Stimulated activated CD8-positive, alpha-beta memory T cell treated with anti-CD3 and anti-CD28 coated beads, Interleukin-7, amount 100 ng/mL, for 1 hour (primary cell): ENCODE measurements around the gene MRTFA.

Source experiments
- DNase-seq, 2 donors: peaks; one replicate each; pipeline ENCODE4 v3.0.0-alpha.2; 2020; ENCODE audit warnings: low read depth in 2 of 2

The MRTFA gene

DNA sequence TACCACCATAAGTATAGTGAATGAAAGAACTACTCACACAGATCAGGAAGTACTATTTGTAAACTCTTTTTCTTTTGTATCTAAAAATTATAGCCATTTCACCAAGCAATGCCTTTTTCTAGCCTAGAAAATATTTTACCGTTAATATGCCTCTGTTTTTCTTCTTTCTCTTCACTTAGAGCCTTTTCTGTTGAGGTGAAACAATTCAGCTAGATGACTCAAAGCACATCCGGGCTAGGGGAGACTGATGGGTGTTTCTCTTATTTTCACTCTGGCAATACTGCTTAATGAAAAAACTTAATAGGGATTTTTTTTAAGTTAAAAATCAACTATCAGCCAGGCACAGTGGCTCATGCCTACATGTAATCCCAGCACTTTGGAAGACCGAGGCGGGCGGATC, 172.8 kb downstream of the MRTFA start:
- DNase-seq = no peak

GRCh38 chr22:40463017-40463631, 173.4 kb downstream of the MRTFA start:
- no peak for DNase-seq

DNA sequence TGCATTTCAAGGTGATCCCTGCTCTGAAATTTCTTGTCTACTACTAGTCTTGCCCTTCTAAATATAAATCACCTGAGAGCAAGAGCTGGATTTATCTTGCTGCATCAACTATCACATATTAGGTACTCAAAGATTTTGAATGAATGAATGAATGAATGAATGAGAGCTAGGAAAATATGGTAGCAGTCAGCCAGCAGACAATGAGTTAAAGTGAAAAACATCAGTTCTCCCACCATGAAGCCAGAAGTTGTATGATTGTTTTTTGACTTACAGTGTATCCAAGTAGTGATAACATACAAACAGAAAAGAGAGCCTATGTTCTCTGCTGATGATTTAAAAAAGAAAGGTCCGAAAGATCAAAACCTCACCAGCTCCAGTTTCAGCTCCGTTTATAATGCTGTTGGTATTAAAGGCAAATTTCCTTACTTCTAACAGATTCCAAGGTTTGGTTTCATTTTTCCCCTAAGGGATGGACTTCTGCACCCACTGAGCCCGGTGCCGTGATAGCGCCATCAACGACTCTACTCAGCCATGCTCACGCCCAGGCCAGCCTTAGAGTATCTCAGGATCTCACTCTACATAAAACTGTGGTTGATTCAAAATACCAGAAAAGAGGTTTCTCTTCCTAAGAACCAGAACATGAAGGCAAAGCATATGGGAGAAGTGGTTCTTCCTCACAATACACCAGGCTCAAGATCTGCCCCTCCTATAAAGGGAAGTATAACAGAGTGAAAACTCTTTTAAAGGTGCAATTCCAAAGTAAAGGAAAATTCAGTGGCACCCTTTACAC, 174.1 kb downstream of the MRTFA start:
- no peak for DNase-seq

DNA sequence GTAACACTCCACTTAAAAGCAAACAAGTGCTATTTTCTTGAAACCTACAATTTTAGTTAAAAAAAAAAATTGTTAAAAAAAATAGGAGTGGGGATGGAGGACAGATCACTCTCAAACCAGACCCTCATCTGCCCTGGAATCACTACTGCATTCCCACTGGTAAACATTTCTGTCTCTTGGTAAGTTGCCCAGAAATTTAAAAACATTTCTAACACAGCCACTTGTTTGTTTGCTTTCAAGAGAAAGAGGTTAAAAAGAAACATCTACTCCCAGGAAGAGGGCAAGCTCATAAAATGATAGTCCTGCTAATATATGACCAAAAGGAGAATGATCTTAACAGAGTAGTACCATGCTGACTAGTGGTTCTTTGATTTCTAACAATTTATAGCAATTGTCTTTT, 182.8 kb downstream of the MRTFA start:
- no peak for DNase-seq

DNA sequence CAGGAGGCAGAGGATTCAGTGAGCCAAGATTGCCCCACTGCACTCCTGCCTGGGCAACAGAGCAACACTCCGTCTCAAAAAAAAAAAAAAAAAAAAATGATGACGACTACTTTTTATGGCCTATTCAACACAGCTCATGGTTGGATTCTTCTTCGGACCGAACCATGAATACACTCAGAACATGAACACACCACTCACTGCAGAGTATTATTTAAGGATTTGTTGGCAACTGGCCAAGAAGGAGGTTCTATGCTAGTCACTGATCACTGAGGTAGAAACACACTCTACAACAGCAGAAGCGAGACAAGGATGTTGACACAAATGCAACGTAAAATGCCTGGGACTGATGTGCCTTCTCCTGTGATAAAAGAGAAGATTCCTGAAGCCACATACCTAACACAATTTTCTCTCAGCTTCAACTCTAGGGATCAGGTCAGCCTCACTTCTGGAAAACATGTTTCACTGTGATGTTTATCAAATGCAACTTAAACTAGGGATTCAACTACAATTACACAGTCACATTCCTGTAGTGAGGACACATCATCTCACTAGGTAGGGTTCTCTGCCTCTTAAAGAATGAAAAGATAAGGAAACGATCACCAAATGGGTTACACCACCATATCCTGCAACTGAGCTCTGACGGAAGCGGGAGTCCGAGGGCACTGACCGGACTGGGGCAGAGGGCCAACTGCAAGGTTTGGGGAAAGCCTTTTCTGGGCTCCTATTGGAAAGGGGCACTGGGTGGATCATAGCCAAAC, 183.6 kb downstream of the MRTFA start:
- DNase-seq = no peak

- DNase-seq = no peak
These were observed 185.3 kb downstream of the MRTFA start for GRCh38 chr22:40451210-40451609.

- no peak for DNase-seq
These were observed 185.9 kb downstream of the MRTFA start for GRCh38 chr22:40450616-40451015.

DNA sequence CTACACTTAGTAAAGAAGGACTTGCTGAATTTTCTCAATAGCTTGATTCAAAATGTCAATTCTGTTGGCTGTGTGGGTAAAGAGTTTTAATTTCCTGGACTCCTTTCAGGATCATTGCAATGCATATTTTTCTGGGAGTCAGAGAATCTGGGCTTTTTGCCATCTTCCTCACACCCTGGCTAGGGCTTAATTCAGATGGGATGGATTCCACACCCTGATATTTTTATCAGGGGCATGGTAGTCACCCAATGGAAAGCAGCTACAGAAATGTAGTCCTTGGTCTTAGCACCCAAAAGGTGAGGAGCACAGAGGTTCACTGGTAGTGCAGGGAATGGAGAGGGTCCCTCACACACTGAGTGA, 186.9 kb downstream of the MRTFA start:
- DNase-seq = no peak

GRCh38 chr22:40446203-40446602, 190.3 kb downstream of the MRTFA start:
- no peak for DNase-seq

GRCh38 chr22:40444178-40444831, 192.2 kb downstream of the MRTFA start:
- DNase-seq = no peak

DNA sequence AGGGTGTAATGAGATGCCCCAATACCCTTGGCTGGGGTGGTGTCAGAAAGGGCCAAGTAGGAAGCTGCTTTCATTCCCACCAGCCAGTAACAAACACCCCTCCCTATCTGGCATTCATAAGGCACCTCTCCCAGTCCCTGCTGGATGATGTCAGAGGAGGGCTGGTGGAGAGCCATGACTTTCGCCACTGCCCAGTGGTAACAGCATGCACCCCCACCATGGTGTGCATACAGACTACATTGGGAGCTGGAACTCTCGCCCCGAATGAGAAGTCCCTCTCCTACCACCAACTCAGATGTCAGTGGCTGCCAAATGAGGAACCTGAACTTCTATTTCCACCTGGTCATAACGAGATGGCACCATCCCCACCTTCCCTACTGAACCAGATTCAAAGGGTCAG, 192.8 kb downstream of the MRTFA start:
- DNase-seq = no peak

DNA sequence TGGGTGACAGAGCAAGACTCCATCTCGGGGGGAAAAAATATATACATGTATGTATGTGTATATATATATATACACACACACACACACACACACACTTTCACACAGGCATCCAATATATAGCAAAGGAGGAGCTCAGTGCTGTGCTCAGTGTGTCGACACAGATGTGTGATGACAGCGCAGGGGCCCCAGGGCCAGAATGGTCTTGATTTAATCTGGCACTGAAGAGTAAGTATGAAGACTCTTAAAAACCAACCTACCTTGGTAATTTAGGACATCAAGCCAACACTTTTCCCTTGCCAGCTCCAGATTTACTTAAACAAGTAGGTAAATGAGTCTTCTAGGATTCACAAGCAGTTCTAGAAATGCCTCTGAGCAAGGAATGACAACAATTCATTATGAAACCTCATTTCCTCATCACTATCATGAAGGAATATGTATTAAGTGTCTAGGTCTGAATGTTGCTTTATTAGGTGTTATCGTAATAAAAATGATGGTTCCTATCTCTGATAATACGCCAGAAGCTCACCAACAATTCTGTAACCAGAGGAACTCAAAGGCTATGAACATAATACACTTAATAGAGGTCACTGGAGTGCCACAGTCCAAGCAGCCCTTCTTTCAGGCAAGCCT, 194.6 kb downstream of the MRTFA start:
- no peak for DNase-seq

DNA sequence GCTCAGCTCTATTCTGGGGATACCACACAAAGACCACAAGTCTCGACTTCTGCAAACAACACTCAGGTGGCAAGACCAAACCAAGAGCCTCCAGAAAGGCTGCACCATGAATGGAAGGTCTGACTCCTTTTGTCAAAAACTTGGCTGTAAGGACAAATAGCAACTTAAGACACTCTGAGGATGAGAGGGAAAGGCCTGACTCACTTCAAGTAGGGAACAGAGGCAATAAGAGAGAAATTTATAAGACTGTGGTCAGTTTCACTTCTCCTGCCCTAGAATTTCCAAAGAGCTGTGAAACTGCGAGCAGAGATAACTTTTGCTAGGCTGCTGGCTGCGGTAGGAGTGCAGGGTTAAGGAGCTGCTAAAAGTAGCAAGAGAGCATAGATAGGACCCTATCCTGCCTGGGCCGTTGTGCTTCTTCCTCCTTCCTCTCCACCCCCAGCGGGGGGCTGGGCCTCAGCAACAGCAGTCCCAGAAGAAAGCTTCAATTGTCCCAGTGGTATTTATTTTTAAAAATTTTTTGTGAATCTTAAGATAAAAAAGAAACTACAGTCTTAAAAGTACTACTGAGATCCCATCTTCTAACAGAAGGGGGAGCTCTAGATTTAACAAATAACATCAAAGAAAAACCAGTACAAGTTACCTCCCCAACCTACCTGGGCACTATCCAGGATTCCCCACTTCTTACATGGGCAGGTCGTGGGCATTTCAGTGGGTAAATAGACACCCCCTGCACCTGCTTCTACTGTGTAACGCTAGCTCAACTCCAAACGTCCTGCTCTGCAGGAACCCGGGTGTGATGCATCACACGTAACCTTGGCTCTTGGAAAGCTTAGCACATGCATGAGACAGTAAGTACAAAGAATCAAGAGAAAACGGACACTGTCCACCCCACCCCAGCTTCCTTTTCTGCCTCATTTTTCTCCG, 199.8 kb downstream of the MRTFA start:
- DNase-seq = no peak

- no peak for DNase-seq
These were observed 201.8 kb downstream of the MRTFA start for GRCh38 chr22:40434745-40435144.

- no peak for DNase-seq
These were observed 202.4 kb downstream of the MRTFA start for GRCh38 chr22:40434106-40434505.

- no peak for DNase-seq
These were observed 203.0 kb downstream of the MRTFA start for GRCh38 chr22:40433416-40434090.

DNA sequence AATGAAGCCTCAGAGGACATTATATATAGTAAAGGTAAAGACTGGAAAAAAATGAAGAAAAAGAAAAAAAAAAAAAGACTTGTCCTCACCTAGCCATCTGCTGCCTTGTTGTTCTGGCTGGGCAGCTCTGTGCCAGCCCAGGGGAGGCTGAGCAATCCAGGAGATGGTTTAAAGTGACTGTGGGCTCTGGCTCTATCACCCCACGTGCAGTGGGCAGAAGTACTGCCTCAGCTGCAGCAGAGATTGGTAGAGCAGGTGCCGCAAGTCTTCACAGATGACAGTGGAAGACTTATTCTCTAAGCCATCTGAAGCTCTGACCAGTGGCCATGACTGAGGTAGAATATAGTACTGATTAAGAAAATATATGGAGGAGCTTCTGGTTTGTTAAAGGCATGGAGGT, 203.9 kb downstream of the MRTFA start:
- DNase-seq = no peak

- DNase-seq = no peak
These were observed 204.4 kb downstream of the MRTFA start for GRCh38 chr22:40432157-40432556.

DNA sequence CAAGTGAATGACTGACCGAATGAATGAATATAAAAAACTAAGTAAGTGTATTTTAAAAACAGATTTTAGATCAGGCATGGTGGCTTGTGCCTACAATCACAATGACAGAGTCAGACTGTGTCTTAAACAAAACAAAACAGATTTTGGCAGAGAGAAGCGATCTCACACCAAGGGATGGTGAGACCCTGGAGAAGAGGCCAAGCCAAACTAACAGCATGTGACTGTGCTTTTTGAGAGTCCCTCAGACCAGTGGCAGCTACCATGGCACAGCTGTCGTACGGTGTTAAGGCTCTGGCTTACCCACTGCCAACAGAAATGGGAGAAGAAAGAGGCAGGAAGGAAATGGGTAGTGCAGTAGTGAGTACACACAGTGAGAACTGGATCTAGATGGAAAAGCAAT, 205.5 kb downstream of the MRTFA start:
- DNase-seq = no peak

- DNase-seq = no peak
These were observed 207.0 kb downstream of the MRTFA start for GRCh38 chr22:40429481-40429880.
